ENCODE results near the gene NT5C3A. TPM values are rescaled to one million over a fixed set of nuclear protein-coding genes. Genes with fewer than 3 reads are reported as not detected.

Gene NT5C3A
- total and polyA plus RNA-seq, 3 experiments from 2014 or later: 27.6 to 54.1 (median 31.5) TPM

DNA sequence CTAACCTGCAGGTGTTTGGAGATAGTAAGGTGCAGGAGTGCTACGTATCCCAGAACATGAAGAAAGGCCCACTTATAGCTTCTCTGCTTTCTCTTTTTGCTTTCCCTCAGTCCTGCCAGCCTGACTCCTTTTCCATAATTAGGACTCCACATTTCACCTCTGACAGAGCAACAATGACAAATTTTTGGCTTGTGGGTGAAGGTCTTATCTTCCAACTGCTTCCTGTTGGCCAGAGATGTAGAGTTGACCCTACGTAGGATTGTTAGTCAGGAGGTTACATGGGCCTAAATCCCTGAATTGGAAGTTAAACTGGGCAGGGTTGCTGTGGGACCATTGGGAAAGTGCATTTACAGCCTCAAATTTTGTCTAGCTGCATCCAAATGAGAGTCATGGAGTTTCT is 25.3 kb upstream of the NT5C3A start:
- Mint-ChIP-seq H3K27me3 (peaks cover 0 to 13% of the 10 kb centered on the region in 2 donors), H3K4me3 (no peak overlapping the region), H3K36me3 (peaks cover 0 to 5% (median 3%) of the 10 kb centered on the region in 3 donors), H3K4me1 (no peaks in the 10 kb centered on the region), H3K9me3 (peaks cover 0 to 5% (median 2%) of the 10 kb centered on the region in 5 donors), H3K27ac (no peak overlapping the region)
- no peak overlapping the region for H3K4me3 ChIP-seq (ENCODE audit: low read length)
- no peak for DNase-seq
- POLR2A ChIA-PET: no interaction called here
- no peaks in the 10 kb centered on the region for H3K4me1 ChIP-seq (ENCODE audit: insufficient read depth, low read length)
- H3K27me3 ChIP-seq (ENCODE audit: insufficient read depth, low read length, poor library complexity, severe bottlenecking): no peaks in the 10 kb centered on the region
- no peaks in the 10 kb centered on the region for H3K9me3 ChIP-seq (ENCODE audit: low read length)
- CTCF ChIA-PET: no interaction called here
- H3K27ac ChIP-seq (ENCODE audit: low read depth, low read length): no peak overlapping the region
- no peaks in the 10 kb centered on the region for H3K36me3 ChIP-seq (ENCODE audit: insufficient read depth, low read length)

GRCh38 chr7:33087356-33087755 is 24.8 kb upstream of the NT5C3A start:
- no peak overlapping the region for H3K4me3 Mint-ChIP-seq
- H3K27ac Mint-ChIP-seq: no peak overlapping the region
- no peaks in the 10 kb centered on the region for H3K9me3 ChIP-seq (ENCODE audit: low read length)
- H3K27ac ChIP-seq (ENCODE audit: low read depth, low read length): no peak overlapping the region
- ChIA-PET POLR2A (no interaction called here), CTCF (no interaction called here)
- no peak for DNase-seq
- H3K4me1 Mint-ChIP-seq: no peaks in the 10 kb centered on the region
- H3K27me3 ChIP-seq (ENCODE audit: insufficient read depth, low read length, poor library complexity, severe bottlenecking): no peaks in the 10 kb centered on the region
- H3K27me3 Mint-ChIP-seq: peaks cover 0 to 14% of the 10 kb centered on the region in 2 donors
- peaks cover 0 to 5% (median 0%) of the 10 kb centered on the region in 3 donors for H3K36me3 Mint-ChIP-seq
- no peak overlapping the region for H3K4me3 ChIP-seq (ENCODE audit: low read length)
- no peaks in the 10 kb centered on the region for H3K36me3 ChIP-seq (ENCODE audit: insufficient read depth, low read length)
- H3K4me1 ChIP-seq (ENCODE audit: insufficient read depth, low read length): no peaks in the 10 kb centered on the region
- peaks cover 0 to 5% (median 2%) of the 10 kb centered on the region in 5 donors for H3K9me3 Mint-ChIP-seq

GRCh38 chr7:33079763-33080690 is 17.5 kb upstream of the NT5C3A start:
- Histone ChIP-seq H3K4me3 (ENCODE audit: low read length) (no peak overlapping the region), H3K27ac (ENCODE audit: low read depth, low read length) (no peak overlapping the region), H3K4me1 (ENCODE audit: insufficient read depth, low read length) (peaks cover 10% of the 10 kb centered on the region), H3K9me3 (ENCODE audit: low read length) (no peaks in the 10 kb centered on the region), H3K27me3 (ENCODE audit: insufficient read depth, low read length, poor library complexity, severe bottlenecking) (no peaks in the 10 kb centered on the region), H3K36me3 (ENCODE audit: insufficient read depth, low read length) (no peaks in the 10 kb centered on the region)
- H3K27ac Mint-ChIP-seq: no peak overlapping the region
- H3K4me3 Mint-ChIP-seq: no peak overlapping the region
- H3K9me3 Mint-ChIP-seq: no peaks in the 10 kb centered on the region
- peaks cover 3 to 15% of the 10 kb centered on the region in 2 donors for H3K27me3 Mint-ChIP-seq
- peaks cover 13 to 18% (median 17%) of the 10 kb centered on the region in 3 donors for H3K4me1 Mint-ChIP-seq
- ChIA-PET CTCF (interaction anchor here (1.0 kb wide), 1 partner anchor 17 kb away, joined by 3 read pairs; the partner anchor contains the start of gene NT5C3A), POLR2A (no interaction called here)
- no peaks in the 10 kb centered on the region for H3K36me3 Mint-ChIP-seq
- DNase-seq: no peak

DNA sequence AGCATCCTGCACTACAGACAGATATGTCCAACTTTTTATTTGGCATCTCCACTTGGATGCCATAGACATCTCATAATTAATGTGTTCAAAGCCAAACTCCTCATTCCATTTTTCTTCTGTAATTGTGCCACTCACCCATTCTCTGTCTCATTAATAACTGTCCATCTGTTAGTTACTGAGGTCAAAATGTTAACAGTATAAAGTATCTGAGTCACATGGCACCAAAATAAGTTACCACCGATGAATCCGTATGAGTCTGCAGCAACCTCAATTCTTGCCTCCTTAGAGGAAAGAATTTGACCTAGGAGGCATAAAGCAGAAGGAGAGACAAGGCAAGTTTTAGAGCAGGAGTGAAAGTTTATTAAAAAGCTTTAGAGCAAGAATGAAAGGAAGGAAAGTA is 16.5 kb upstream of the NT5C3A start:
- Histone ChIP-seq H3K4me3 (ENCODE audit: low read length) (no peak overlapping the region), H3K9me3 (ENCODE audit: low read length) (no peaks in the 10 kb centered on the region), H3K4me1 (ENCODE audit: insufficient read depth, low read length) (peaks cover 10% of the 10 kb centered on the region), H3K27me3 (ENCODE audit: insufficient read depth, low read length, poor library complexity, severe bottlenecking) (no peaks in the 10 kb centered on the region), H3K27ac (ENCODE audit: low read depth, low read length) (no peak overlapping the region), H3K36me3 (ENCODE audit: insufficient read depth, low read length) (no peaks in the 10 kb centered on the region)
- peaks cover 13 to 18% (median 17%) of the 10 kb centered on the region in 3 donors for H3K4me1 Mint-ChIP-seq
- H3K36me3 Mint-ChIP-seq: no peaks in the 10 kb centered on the region
- DNase-seq: no peak
- H3K27ac Mint-ChIP-seq: peak overlapping the region in 1 of 8 donors; percentile 5
- no peak overlapping the region for H3K4me3 Mint-ChIP-seq
- ChIA-PET POLR2A (no interaction called here), CTCF (interaction anchor here (1.0 kb wide), 1 partner anchor 16 kb away, joined by 3 read pairs; the partner anchor contains the start of gene NT5C3A)
- H3K27me3 Mint-ChIP-seq: peaks cover 3 to 15% of the 10 kb centered on the region in 2 donors
- H3K9me3 Mint-ChIP-seq: no peaks in the 10 kb centered on the region

GRCh38 chr7:33076737-33077136 is 14.2 kb upstream of the NT5C3A start:
- no peak for DNase-seq
- no peaks in the 10 kb centered on the region for H3K9me3 ChIP-seq (ENCODE audit: low read length)
- H3K9me3 Mint-ChIP-seq: peaks cover 0 to 2% (median 0%) of the 10 kb centered on the region in 5 donors
- H3K27me3 Mint-ChIP-seq: peaks cover 10 to 20% of the 10 kb centered on the region in 2 donors
- ChIA-PET CTCF (interaction anchor here (1.8 kb wide), 1 partner anchor 230 kb away, joined by 4 read pairs; no protein-coding TSS in a partner anchor), POLR2A (no interaction called here)
- H3K4me3 Mint-ChIP-seq: peak overlapping the region in 2 of 7 donors; percentile 35 to 51
- no peaks in the 10 kb centered on the region for H3K27me3 ChIP-seq (ENCODE audit: insufficient read depth, low read length, poor library complexity, severe bottlenecking)
- H3K27ac ChIP-seq (ENCODE audit: low read depth, low read length): no peak overlapping the region
- H3K4me1 ChIP-seq (ENCODE audit: insufficient read depth, low read length): peaks cover 10% of the 10 kb centered on the region
- peak overlapping the region in 1 of 8 donors; percentile 67 for H3K27ac Mint-ChIP-seq
- H3K4me1 Mint-ChIP-seq: peaks cover 13 to 18% (median 17%) of the 10 kb centered on the region in 3 donors
- H3K36me3 Mint-ChIP-seq: peaks cover 0 to 1% (median 0%) of the 10 kb centered on the region in 3 donors
- no peaks in the 10 kb centered on the region for H3K36me3 ChIP-seq (ENCODE audit: insufficient read depth, low read length)
- H3K4me3 ChIP-seq (ENCODE audit: low read length): no peak overlapping the region

- H3K4me1 Mint-ChIP-seq: peaks cover 13 to 18% (median 17%) of the 10 kb centered on the region in 3 donors
- Histone ChIP-seq H3K4me1 (ENCODE audit: insufficient read depth, low read length) (peaks cover 10% of the 10 kb centered on the region), H3K36me3 (ENCODE audit: insufficient read depth, low read length) (no peaks in the 10 kb centered on the region), H3K27me3 (ENCODE audit: insufficient read depth, low read length, poor library complexity, severe bottlenecking) (no peaks in the 10 kb centered on the region), H3K9me3 (ENCODE audit: low read length) (no peaks in the 10 kb centered on the region), H3K4me3 (ENCODE audit: low read length) (no peak overlapping the region), H3K27ac (ENCODE audit: low read depth, low read length) (no peak overlapping the region)
- no peak overlapping the region for H3K4me3 Mint-ChIP-seq
- H3K27ac Mint-ChIP-seq: no peak overlapping the region
- peaks cover 0 to 7% (median 0%) of the 10 kb centered on the region in 3 donors for H3K36me3 Mint-ChIP-seq
- POLR2A ChIA-PET: no interaction called here
- peaks cover 8 to 22% of the 10 kb centered on the region in 2 donors for H3K27me3 Mint-ChIP-seq
- peaks cover 0 to 6% (median 4%) of the 10 kb centered on the region in 5 donors for H3K9me3 Mint-ChIP-seq
- DNase-seq: no peak
- CTCF ChIA-PET: interaction anchor here (1.4 to 1.8 kb wide), 2 partner anchors 13 to 229 kb away, joined by 3 to 4 read pairs; no protein-coding TSS in a partner anchor
Observed at GRCh38 chr7:33075818-33076518, 13.4 kb upstream of the NT5C3A start.

DNA sequence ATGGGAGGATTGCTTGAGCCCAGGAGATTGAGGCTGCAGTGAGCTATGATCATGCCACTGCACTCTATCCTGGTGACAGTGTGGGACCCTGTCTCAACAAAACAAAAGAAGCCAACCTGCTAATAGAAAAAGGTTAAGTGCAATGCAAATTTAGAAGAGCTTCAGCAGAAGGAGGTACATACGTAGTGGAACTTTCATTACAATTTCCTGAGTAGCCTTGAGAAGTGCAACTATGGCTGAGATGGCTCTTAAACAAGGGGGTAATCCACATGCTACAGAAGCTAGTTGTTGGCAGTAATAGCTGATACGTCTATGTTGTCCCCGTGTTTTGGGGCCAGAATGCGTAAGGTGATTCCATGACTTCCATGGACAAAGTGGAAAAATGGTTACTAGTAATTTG is 10.7 kb upstream of the NT5C3A start:
- H3K4me3 Mint-ChIP-seq: no peak overlapping the region
- Histone ChIP-seq H3K4me3 (ENCODE audit: low read length) (no peak overlapping the region), H3K27me3 (ENCODE audit: insufficient read depth, low read length, poor library complexity, severe bottlenecking) (no peaks in the 10 kb centered on the region), H3K9me3 (ENCODE audit: low read length) (peaks cover 8% of the 10 kb centered on the region), H3K27ac (ENCODE audit: low read depth, low read length) (no peak overlapping the region), H3K36me3 (ENCODE audit: insufficient read depth, low read length) (no peaks in the 10 kb centered on the region), H3K4me1 (ENCODE audit: insufficient read depth, low read length) (peaks cover 10% of the 10 kb centered on the region)
- H3K27ac Mint-ChIP-seq: no peak overlapping the region
- H3K9me3 Mint-ChIP-seq: peaks cover 0 to 16% (median 12%) of the 10 kb centered on the region in 5 donors
- DNase-seq: no peak
- ChIA-PET CTCF (interaction anchor here (0.7 to 1.3 kb wide), 2 partner anchors 37 to 130 kb away, joined by 3 read pairs; no protein-coding TSS in a partner anchor), POLR2A (interaction anchor here (1.4 kb wide), 1 partner anchor 11 kb away, joined by 4 read pairs; the partner anchor contains the start of gene NT5C3A)
- H3K4me1 Mint-ChIP-seq: peaks cover 13 to 18% (median 17%) of the 10 kb centered on the region in 3 donors
- H3K27me3 Mint-ChIP-seq: peaks cover 11 to 32% of the 10 kb centered on the region in 2 donors
- peaks cover 0 to 22% (median 0%) of the 10 kb centered on the region in 3 donors for H3K36me3 Mint-ChIP-seq

All from CD8-positive, alpha-beta memory T cell (primary cell).